Gastrocnemius medialis (tissue), 4 donors: ENCODE measurements around the gene TOP2B. TPM values are rescaled to one million over a fixed set of nuclear protein-coding genes. Genes with fewer than 3 reads are reported as not detected.

ENCODE experiments used
- ATAC-seq, 2 donors: fragments of 150-250 bp; one replicate each; pipeline ENCODE4 v1.9.1; 2016
- DNase-seq, 2 donors: peaks; one replicate each; pipeline ENCODE4 v3.0.0-alpha.2; 2019
- H3K27ac ChIP-seq, 4 donors: fragments of 200-600 bp; sonication (generic); 1 replicate in 1 of 4; 2 replicates in 3 of 4; pipeline ENCODE4 v1.5.1; 2016 to 2018; ENCODE audit warnings: mild to moderate bottlenecking in 2 of 4, moderate library complexity in 1 of 4
- H3K27me3 ChIP-seq, 3 donors: fragments of 200-600 bp; sonication (generic) in 2 of 3; 1 replicate in 1 of 3; 2 replicates in 2 of 3; pipeline versions ENCODE4 v1.5.1 to v1.6.0; 2016 to 2019; ENCODE audit warnings: mild to moderate bottlenecking in 1 of 3, moderate library complexity in 1 of 3
- H3K36me3 ChIP-seq, 2 donors: fragments of 200-600 bp; sonication (generic) in 1 of 2; one replicate each; pipeline ENCODE4 v1.5.1; 2017 to 2018
- H3K4me1 ChIP-seq, 2 donors: fragments of 200-600 bp; sonication (generic) in 1 of 2; one replicate each; pipeline ENCODE4 v1.5.1; 2016 to 2017; ENCODE audit warnings: mild to moderate bottlenecking in 2 of 2
- H3K4me3 ChIP-seq, 4 donors: fragments of 200-600 bp; sonication (generic) in 3 of 4; 1 replicate in 1 of 4; 2 replicates in 3 of 4; pipeline ENCODE4 v1.5.1; 2016 to 2019; ENCODE audit warnings: mild to moderate bottlenecking in 2 of 4
- H3K9me3 ChIP-seq, 3 donors: fragments of 200-600 bp; sonication (generic) in 2 of 3; 1 replicate in 1 of 3; 2 replicates in 2 of 3; pipeline ENCODE4 v1.5.1; 2016 to 2019
- POLR2A ChIP-seq, 2 donors: fragments of 450-650 bp; IDR thresholded peaks; one replicate each; pipeline ENCODE4 v1.6.1; 2017; ENCODE audit warnings: antibody characterized with exemption in 2 of 2, mild to moderate bottlenecking in 2 of 2, moderate library complexity in 2 of 2
- in situ Hi-C, 4 donors: fragments of 200-750 bp; cut with MboI; loops; one replicate each; pipeline versions ENCODE4 v1.15.0 to v1.8.0; 2017; ENCODE audit warnings: low sequenced_read_pairs in 4 of 4
- intact Hi-C: fragments of 100-400 bp; cut with DNase I; formaldehyde crosslinking; loops from one replicate; pipeline ENCODE4 v1.15.1; 2023; ENCODE audit warnings: low total_unique reads
- total RNA-seq, 4 donors: library from RNA; depleted of rRNA; stranded (reverse); fragments of >200 nt; gene quantifications; one replicate each; pipeline versions ENCODE4 v1.1.0 to v1.2.3, GENCODE V29; 2016
- TF ChIP-seq, protein P1 (sequence below), 5 experiments: fragments of 450-650 bp in 3 of 5; fragments of 200-600 bp in 2 of 5; sonication (generic) in 2 of 5; IDR thresholded peaks in 4 of 5; conservative IDR thresholded peaks in 1 of 5; 1 replicate in 4 of 5; 2 replicates in 1 of 5; pipeline ENCODE4 v1.5.1; 2016 to 2019; ENCODE audit warnings: antibody characterized with exemption in 5 of 5, mild to moderate bottlenecking in 3 of 5, moderate library complexity in 3 of 5

Gene TOP2B
- total RNA-seq, 4 donors from 2014 or later = 56.1 to 81.5 (median 64.7) TPM

DNA sequence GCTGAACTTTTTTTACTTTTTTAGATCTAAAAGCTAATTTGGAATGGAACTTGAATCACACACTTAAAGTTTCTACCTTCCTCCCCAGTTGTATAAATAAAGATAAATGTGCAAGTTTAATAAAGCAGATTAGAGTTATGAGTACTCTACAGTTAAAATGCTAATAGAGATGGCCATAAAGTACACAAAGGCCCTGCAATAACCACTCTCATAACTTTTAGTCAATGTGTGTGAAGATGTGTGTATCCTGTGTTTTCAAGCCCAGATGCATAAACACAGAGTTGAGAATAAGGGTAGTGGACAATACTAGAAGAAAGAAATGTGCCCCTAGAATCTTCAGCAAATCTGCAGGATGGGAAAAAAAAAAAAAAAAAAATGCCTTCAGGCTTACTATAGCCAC is 45.3 kb downstream of the TOP2B start:
- intact Hi-C loops (no loop called here), in situ Hi-C loops (no loop called here)

DNA sequence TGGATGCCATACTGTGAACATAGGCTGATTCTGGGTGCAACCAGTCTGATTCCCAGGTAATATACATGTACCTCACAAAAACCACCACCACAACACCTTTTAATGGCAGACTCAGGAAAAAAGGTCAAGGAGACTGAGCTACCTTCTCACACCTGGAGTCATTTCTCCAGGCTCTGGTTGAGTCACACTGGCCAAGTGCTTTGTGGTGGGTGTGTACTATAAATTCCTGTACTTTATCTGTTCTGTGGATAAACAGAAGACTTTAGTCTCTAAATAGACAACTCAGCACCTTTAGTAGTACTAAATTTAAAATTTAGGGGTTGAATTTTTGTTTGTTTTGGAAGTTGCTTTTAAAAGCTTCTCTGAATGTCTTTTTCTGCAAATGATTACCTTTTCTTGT is 46.7 kb downstream of the TOP2B start:
- DNase-seq (no peak), ATAC-seq (no peak)
- Histone ChIP-seq H3K27me3 (no peaks in the 10 kb centered on the region), H3K4me1 (no peaks in the 10 kb centered on the region), H3K36me3 (peaks cover 0 to 92% of the 10 kb centered on the region in 2 donors), H3K4me3 (no peak overlapping the region), H3K9me3 (no peaks in the 10 kb centered on the region), H3K27ac (no peak overlapping the region)
- intact Hi-C loops = no loop called here
- in situ Hi-C loops = no loop called here
- TF ChIP-seq POLR2A (IDR thresholded peaks at IDR 0.05) = no peak
- TF ChIP-seq, protein P1, sequence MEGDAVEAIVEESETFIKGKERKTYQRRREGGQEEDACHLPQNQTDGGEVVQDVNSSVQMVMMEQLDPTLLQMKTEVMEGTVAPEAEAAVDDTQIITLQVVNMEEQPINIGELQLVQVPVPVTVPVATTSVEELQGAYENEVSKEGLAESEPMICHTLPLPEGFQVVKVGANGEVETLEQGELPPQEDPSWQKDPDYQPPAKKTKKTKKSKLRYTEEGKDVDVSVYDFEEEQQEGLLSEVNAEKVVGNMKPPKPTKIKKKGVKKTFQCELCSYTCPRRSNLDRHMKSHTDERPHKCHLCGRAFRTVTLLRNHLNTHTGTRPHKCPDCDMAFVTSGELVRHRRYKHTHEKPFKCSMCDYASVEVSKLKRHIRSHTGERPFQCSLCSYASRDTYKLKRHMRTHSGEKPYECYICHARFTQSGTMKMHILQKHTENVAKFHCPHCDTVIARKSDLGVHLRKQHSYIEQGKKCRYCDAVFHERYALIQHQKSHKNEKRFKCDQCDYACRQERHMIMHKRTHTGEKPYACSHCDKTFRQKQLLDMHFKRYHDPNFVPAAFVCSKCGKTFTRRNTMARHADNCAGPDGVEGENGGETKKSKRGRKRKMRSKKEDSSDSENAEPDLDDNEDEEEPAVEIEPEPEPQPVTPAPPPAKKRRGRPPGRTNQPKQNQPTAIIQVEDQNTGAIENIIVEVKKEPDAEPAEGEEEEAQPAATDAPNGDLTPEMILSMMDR (IDR thresholded peaks at IDR 0.05 in 4 of 5, conservative IDR thresholded peaks at IDR 0.05 in 1 of 5) = no peak

More for the DNA sequence above, 45.3 kb downstream of the TOP2B start:
- H3K9me3 ChIP-seq = no peaks in the 10 kb centered on the region
- no peak for ATAC-seq
- peaks cover 0 to 92% of the 10 kb centered on the region in 2 donors for H3K36me3 ChIP-seq
- H3K4me3 ChIP-seq = no peak overlapping the region
- DNase-seq = no peak
- no peak overlapping the region for H3K27ac ChIP-seq
- H3K4me1 ChIP-seq = no peaks in the 10 kb centered on the region
- no peaks in the 10 kb centered on the region for H3K27me3 ChIP-seq
- no peak for TF ChIP-seq POLR2A (IDR thresholded peaks at IDR 0.05)
- TF ChIP-seq, protein P1 (IDR thresholded peaks at IDR 0.05 in 4 of 5, conservative IDR thresholded peaks at IDR 0.05 in 1 of 5) = no peak

DNA sequence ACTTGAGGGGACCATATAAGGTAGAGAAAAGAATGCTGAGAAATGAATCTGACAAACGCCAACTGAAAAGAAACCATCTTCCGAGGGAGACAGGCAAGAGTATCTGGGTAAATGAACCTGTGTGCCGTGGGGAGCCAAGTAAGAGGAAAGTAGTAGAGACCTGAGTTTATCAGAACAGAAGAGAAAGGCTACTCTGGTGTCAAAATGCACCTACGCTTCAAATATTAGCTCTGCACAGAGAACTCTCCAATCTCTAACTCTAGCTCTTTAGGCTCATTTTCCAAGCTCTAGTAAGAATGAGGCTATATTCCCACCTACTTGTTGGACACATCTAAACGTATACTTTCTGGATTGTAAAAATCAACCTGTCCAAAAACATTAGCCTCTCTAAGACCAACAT is 53.5 kb downstream of the TOP2B start:
- intact Hi-C loops = no loop called here
- TF ChIP-seq, protein P1 (IDR thresholded peaks at IDR 0.05 in 4 of 5, conservative IDR thresholded peaks at IDR 0.05 in 1 of 5) = no peak
- no peak for TF ChIP-seq POLR2A (IDR thresholded peaks at IDR 0.05)
- H3K4me3 ChIP-seq = no peak overlapping the region
- no peaks in the 10 kb centered on the region for H3K4me1 ChIP-seq
- H3K27ac ChIP-seq = no peak overlapping the region
- in situ Hi-C loops = no loop called here
- no peak for ATAC-seq
- H3K9me3 ChIP-seq = no peaks in the 10 kb centered on the region
- H3K27me3 ChIP-seq = no peaks in the 10 kb centered on the region
- peaks cover 7 to 94% of the 10 kb centered on the region in 2 donors for H3K36me3 ChIP-seq
- DNase-seq = no peak

DNA sequence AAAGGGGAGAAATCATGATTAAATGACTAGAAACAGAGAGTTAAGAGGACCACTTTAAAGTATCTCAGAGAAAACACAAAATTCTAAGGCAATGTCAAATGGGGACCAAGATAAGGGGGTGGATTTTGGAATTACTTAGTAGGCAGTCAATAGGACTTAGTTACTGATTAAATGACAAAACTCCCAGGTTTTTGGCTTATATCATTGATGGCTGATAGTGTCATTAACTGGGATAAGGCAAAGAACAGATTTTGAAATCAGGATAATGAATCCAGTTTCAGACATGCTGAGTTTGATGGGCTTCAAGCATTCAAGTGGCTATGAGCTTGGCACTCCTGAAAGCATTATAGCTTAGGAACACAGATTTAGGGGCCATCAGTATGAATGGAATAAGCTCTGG is 53.9 kb downstream of the TOP2B start:
- intact Hi-C loops = no loop called here

More for the DNA sequence above, 53.9 kb downstream of the TOP2B start:
- no peaks in the 10 kb centered on the region for H3K4me1 ChIP-seq
- peaks cover 7 to 92% of the 10 kb centered on the region in 2 donors for H3K36me3 ChIP-seq
- H3K4me3 ChIP-seq = no peak overlapping the region
- H3K9me3 ChIP-seq = no peaks in the 10 kb centered on the region
- no peak for ATAC-seq
- in situ Hi-C loops = no loop called here
- H3K27me3 ChIP-seq = no peaks in the 10 kb centered on the region
- TF ChIP-seq POLR2A (IDR thresholded peaks at IDR 0.05) = no peak
- TF ChIP-seq, protein P1 (IDR thresholded peaks at IDR 0.05 in 4 of 5, conservative IDR thresholded peaks at IDR 0.05 in 1 of 5) = no peak
- H3K27ac ChIP-seq = no peak overlapping the region
- no peak for DNase-seq
